ENCODE data around the gene WDR27. TPM values are rescaled to one million over a fixed set of nuclear protein-coding genes. Genes with fewer than 3 reads are reported as not detected.

WDR27 gene
- total RNA-seq, 6 donors from 2014 or later: 20.1 to 80.7 (median 40.3) TPM

DNA sequence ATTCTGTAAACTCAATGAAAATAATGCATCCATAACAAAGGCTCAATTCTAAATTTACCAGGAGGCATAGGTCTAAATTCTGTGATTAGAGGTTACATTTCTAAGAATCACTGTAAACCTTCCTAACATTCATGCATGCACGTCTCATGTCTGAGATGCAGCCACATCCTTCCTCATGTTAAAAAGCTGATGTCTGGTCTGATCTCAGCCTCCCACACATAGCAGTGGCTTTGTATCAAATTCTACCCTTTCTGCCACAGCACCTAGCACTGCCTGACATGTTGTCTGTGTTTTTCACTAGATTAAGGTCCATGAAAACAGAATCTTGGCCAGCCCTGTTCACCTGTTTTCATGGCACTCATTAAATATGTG lies 171.1 kb downstream of the WDR27 start:
- Histone ChIP-seq H3K4me3 (no peak overlapping the region), H3K27ac (peak overlapping the region in 2 of 4 donors; percentile 2 to 48), H3K27me3 (no peaks in the 10 kb centered on the region), H3K9me3 (peaks cover 3 to 12% (median 9%) of the 10 kb centered on the region in 4 donors), H3K36me3 (no peaks in the 10 kb centered on the region), H3K4me1 (peaks cover 0 to 13% (median 3%) of the 10 kb centered on the region in 4 donors)
- DNase-seq (no peak), ATAC-seq (ENCODE audit: low FRiP score in 2 of 2) (peak in 1 of 2 donors; percentile 21)
- 70 to 83% methylated on average over 1 of the region's 1 CpG for WGBS, 2 donors
- no peak for TF ChIP-seq EP300 (IDR thresholded peaks at IDR 0.05)
- TF ChIP-seq, protein P1, sequence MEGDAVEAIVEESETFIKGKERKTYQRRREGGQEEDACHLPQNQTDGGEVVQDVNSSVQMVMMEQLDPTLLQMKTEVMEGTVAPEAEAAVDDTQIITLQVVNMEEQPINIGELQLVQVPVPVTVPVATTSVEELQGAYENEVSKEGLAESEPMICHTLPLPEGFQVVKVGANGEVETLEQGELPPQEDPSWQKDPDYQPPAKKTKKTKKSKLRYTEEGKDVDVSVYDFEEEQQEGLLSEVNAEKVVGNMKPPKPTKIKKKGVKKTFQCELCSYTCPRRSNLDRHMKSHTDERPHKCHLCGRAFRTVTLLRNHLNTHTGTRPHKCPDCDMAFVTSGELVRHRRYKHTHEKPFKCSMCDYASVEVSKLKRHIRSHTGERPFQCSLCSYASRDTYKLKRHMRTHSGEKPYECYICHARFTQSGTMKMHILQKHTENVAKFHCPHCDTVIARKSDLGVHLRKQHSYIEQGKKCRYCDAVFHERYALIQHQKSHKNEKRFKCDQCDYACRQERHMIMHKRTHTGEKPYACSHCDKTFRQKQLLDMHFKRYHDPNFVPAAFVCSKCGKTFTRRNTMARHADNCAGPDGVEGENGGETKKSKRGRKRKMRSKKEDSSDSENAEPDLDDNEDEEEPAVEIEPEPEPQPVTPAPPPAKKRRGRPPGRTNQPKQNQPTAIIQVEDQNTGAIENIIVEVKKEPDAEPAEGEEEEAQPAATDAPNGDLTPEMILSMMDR (IDR thresholded peaks at IDR 0.05): no peak
- TF ChIP-seq POLR2AphosphoS5 (IDR thresholded peaks at IDR 0.05): no peak
- TF ChIP-seq POLR2A (IDR thresholded peaks at IDR 0.05): no peak

DNA sequence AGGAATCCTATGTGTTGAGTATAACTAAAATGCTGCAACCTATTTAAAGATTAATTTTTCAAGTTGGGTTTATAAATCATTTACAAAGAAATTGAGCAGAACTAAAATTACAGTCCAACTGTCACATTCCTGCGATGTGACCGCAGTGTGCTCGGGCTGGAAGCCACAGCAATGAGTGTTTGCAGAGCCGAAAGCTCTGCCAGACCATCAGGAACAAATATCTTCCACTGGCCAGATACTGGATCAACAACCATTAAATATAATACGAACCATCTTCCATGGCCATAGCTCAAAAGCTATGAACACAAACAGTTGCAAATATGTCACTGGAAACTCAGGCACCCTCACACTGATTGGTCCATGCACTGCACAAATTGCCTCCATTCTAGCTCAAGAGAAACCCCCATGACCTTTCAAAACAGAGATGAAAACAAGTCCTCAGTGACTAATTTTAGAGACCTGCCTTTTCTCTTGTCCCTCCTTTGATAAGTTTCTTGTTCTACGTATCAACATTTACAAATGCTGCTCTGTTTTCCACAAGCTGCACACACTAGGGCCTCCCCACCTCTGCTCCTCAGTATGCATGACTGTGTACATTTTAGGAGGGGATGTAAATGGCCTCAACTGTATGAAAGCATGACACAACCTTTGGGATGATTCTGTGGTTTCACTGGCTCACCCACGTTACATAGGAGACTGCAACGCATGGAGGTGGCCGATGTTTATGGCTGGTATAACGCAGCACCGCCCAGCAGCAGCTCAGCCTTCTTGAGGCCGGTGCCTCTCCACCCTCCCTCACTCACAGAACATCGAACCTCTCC lies 171.7 kb downstream of the WDR27 start:
- Histone ChIP-seq H3K4me3 (no peak overlapping the region), H3K36me3 (no peaks in the 10 kb centered on the region), H3K27ac (peak overlapping the region in 2 of 4 donors; percentile 2 to 48), H3K9me3 (peaks cover 3 to 12% (median 9%) of the 10 kb centered on the region in 4 donors), H3K27me3 (no peaks in the 10 kb centered on the region), H3K4me1 (peaks cover 0 to 13% (median 3%) of the 10 kb centered on the region in 4 donors)
- DNase-seq (peak in 1 of 2 donors; percentile 45), ATAC-seq (ENCODE audit: low FRiP score in 2 of 2) (peak; percentile 83 to 88)
- TF ChIP-seq EP300 (IDR thresholded peaks at IDR 0.05): peak in 1 of 4 donors; percentile 38
- peak; percentile 35 to 53 for TF ChIP-seq POLR2AphosphoS5 (IDR thresholded peaks at IDR 0.05)
- TF ChIP-seq, protein P1 (IDR thresholded peaks at IDR 0.05): no peak
- no peak for TF ChIP-seq POLR2A (IDR thresholded peaks at IDR 0.05)
- 70 to 72% methylated on average over 13 of the region's 13 CpGs for WGBS, 2 donors

DNA sequence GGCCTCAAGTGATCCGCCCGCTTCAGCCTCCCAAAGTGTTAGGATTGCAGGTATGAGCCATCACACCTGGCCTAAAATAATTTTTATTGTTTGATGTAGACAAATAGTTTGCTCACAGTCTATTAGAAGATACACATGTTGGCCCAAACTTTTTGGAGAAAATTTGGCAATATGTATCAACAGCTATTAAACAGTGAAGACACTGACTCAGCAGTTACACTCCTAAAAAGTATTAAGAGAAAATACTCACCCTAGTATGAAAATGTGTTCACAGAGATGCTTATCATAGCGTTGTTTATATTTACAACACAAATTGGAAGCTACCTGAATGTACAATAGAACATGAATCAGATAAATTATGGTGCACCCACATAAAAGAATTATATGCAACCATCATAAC lies 173.1 kb downstream of the WDR27 start:
- Histone ChIP-seq H3K4me3 (no peak overlapping the region), H3K27ac (no peak overlapping the region), H3K27me3 (no peaks in the 10 kb centered on the region), H3K4me1 (peaks cover 0 to 13% (median 3%) of the 10 kb centered on the region in 4 donors), H3K9me3 (peaks cover under 1 to 6% (median 4%) of the 10 kb centered on the region in 4 donors), H3K36me3 (no peaks in the 10 kb centered on the region)
- no peak for TF ChIP-seq EP300 (IDR thresholded peaks at IDR 0.05)
- no peak for TF ChIP-seq POLR2AphosphoS5 (IDR thresholded peaks at IDR 0.05)
- TF ChIP-seq, protein P1 (IDR thresholded peaks at IDR 0.05): no peak
- no peak for TF ChIP-seq POLR2A (IDR thresholded peaks at IDR 0.05)
- DNase-seq: no peak
- no peak for ATAC-seq (ENCODE audit: low FRiP score in 2 of 2)
- WGBS, 2 donors: 86 to 91% methylated on average over 3 of the region's 3 CpGs

DNA sequence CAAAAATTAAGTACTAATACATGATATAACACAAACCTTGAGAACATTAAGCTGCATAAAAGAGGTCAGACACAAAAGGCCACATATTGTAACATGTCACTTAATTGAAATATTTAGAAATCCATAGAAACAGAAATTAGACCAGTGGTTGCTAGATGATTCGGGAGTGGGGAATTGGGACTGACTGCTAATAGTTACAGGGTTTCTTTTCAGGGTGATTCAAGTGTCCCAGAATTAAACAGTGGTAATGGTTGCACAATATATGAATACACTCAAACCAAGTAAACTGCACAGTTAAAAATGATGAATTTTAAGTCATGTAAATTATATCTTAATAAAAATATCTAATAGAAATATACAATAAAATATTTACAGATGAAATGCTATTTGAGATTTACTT lies 174.5 kb downstream of the WDR27 start:
- Histone ChIP-seq H3K4me3 (no peak overlapping the region), H3K9me3 (no peaks in the 10 kb centered on the region), H3K4me1 (peaks cover 0 to 13% (median 3%) of the 10 kb centered on the region in 4 donors), H3K27ac (no peak overlapping the region), H3K27me3 (no peaks in the 10 kb centered on the region), H3K36me3 (no peaks in the 10 kb centered on the region)
- 61 to 64% methylated on average over 1 of the region's 1 CpG for WGBS, 2 donors
- ATAC-seq (ENCODE audit: low FRiP score in 2 of 2) (no peak), DNase-seq (no peak)
- TF ChIP-seq, protein P1 (IDR thresholded peaks at IDR 0.05): no peak
- no peak for TF ChIP-seq POLR2AphosphoS5 (IDR thresholded peaks at IDR 0.05)
- no peak for TF ChIP-seq POLR2A (IDR thresholded peaks at IDR 0.05)
- TF ChIP-seq EP300 (IDR thresholded peaks at IDR 0.05): no peak
